H9 (cell line): ENCODE data around the gene DNER. TPM values are rescaled to one million over a fixed set of nuclear protein-coding genes. Genes with fewer than 3 reads are reported as not detected.

ENCODE experiments used
- DNase-seq: peaks from one replicate; pipeline ENCODE4 v3.0.0-alpha.2; 2017
- H2AFZ ChIP-seq: one replicate; pipeline ENCODE4 v1.6.1; 2013; ENCODE audit warnings: mild to moderate bottlenecking, low read length, control low read depth, moderate library complexity
- H2AK5ac ChIP-seq: 2 replicates; pipeline ENCODE4 v1.6.1; 2013; ENCODE audit warnings: low read length, control low read depth, mixed read lengths; ENCODE audit not compliant: insufficient read length
- H2BK120ac ChIP-seq: one replicate; pipeline ENCODE4 v1.6.1; 2013; ENCODE audit warnings: low read depth, mild to moderate bottlenecking, low read length, control low read depth, inconsistent platforms; ENCODE audit not compliant: poor library complexity, severe bottlenecking
- H2BK12ac ChIP-seq: 2 replicates; pipeline ENCODE4 v1.6.1; 2013; ENCODE audit warnings: low read length, control low read depth, mixed read lengths, low read depth; ENCODE audit not compliant: insufficient read length
- H2BK15ac ChIP-seq: 2 replicates; pipeline ENCODE4 v1.6.1; 2013; ENCODE audit warnings: low read depth, low read length, control low read depth
- H2BK20ac ChIP-seq: one replicate; pipeline ENCODE4 v1.6.1; 2013; ENCODE audit warnings: low read depth, mild to moderate bottlenecking, low read length, control low read depth, inconsistent platforms; ENCODE audit not compliant: poor library complexity, severe bottlenecking
- H2BK5ac ChIP-seq: 2 replicates; pipeline ENCODE4 v1.6.1; 2013; ENCODE audit warnings: low read length, control low read depth, mixed read lengths; ENCODE audit not compliant: insufficient read length
- H3K14ac ChIP-seq: 2 replicates; pipeline ENCODE4 v1.6.1; 2013; ENCODE audit warnings: low read length, control low read depth; ENCODE audit not compliant: insufficient read depth
- H3K18ac ChIP-seq: 2 replicates; pipeline ENCODE4 v1.6.1; 2013; ENCODE audit warnings: low read depth, mild to moderate bottlenecking, mixed read lengths, low read length, control low read depth; ENCODE audit not compliant: insufficient read length
- H3K23ac ChIP-seq: 2 replicates; pipeline ENCODE4 v1.6.1; 2013; ENCODE audit warnings: low read length, control low read depth, mixed read lengths, low read depth; ENCODE audit not compliant: insufficient read length
- H3K23me2 ChIP-seq: 2 replicates; pipeline ENCODE4 v1.6.1; 2013; ENCODE audit warnings: low read depth, mild to moderate bottlenecking, mixed read lengths, low read length, control low read depth; ENCODE audit not compliant: insufficient read length, poor library complexity, severe bottlenecking
- H3K27ac ChIP-seq: 2 replicates; pipeline ENCODE4 v1.5.1; 2013; ENCODE audit warnings: low read length, control low read depth, mixed read lengths, low read depth; ENCODE audit not compliant: insufficient read length
- H3K27me3 ChIP-seq: 2 replicates; pipeline ENCODE4 v1.6.1; 2013; ENCODE audit warnings: low read length, control low read depth, inconsistent platforms; ENCODE audit not compliant: insufficient read depth
- H3K4ac ChIP-seq: 2 replicates; pipeline ENCODE4 v1.6.1; 2013; ENCODE audit warnings: low read depth, mild to moderate bottlenecking, control low read depth, inconsistent platforms, low read length, moderate library complexity
- H3K4me1 ChIP-seq: 2 replicates; pipeline ENCODE4 v1.6.1; 2013; ENCODE audit warnings: low read length, control low read depth, inconsistent platforms; ENCODE audit not compliant: insufficient read depth
- H3K4me2 ChIP-seq: 2 replicates; pipeline ENCODE4 v1.6.1; 2013; ENCODE audit warnings: low read length, control low read depth, mixed read lengths; ENCODE audit not compliant: insufficient read length, insufficient read depth
- H3K56ac ChIP-seq: 2 replicates; pipeline ENCODE4 v1.6.1; 2013; ENCODE audit warnings: low read depth, mild to moderate bottlenecking, mixed read lengths, low read length, control low read depth; ENCODE audit not compliant: insufficient read length
- H3K79me1 ChIP-seq: 2 replicates; pipeline ENCODE4 v1.6.1; 2013; ENCODE audit warnings: low read depth, mild to moderate bottlenecking, moderate library complexity, low read length, control low read depth, inconsistent platforms; ENCODE audit not compliant: insufficient read depth, poor library complexity, severe bottlenecking
- H3K79me2 ChIP-seq: 2 replicates; pipeline ENCODE4 v1.6.1; 2013; ENCODE audit warnings: low read length, control low read depth, inconsistent platforms; ENCODE audit not compliant: insufficient read depth
- H3K9ac ChIP-seq: 2 replicates; pipeline ENCODE4 v1.6.1; 2013; ENCODE audit warnings: low read length, control low read depth, mixed read lengths; ENCODE audit not compliant: insufficient read length; ENCODE audit errors: extremely low read depth
- H3K9me3 ChIP-seq: one replicate; pipeline ENCODE4 v1.6.1; 2013; ENCODE audit warnings: low read depth, low read length, inconsistent platforms; ENCODE audit not compliant: control insufficient read depth
- H3T11ph ChIP-seq: one replicate; pipeline ENCODE4 v1.6.1; 2013; ENCODE audit warnings: mild to moderate bottlenecking, low read length, control low read depth, inconsistent platforms
- H4K20me1 ChIP-seq: one replicate; pipeline ENCODE4 v1.6.1; 2013; ENCODE audit not compliant: control insufficient read depth, insufficient read length, insufficient read depth
- H4K5ac ChIP-seq: 2 replicates; pipeline ENCODE4 v1.6.1; 2013; ENCODE audit warnings: low read depth, mild to moderate bottlenecking, mixed read lengths, low read length, control low read depth; ENCODE audit not compliant: insufficient read length
- H4K8ac ChIP-seq: replicated peaks from 2 replicates; pipeline ENCODE4 v1.6.1; 2013; ENCODE audit warnings: low read length, control low read depth, mixed read lengths, low read depth; ENCODE audit not compliant: insufficient read length
- H4K91ac ChIP-seq: 2 replicates; pipeline ENCODE4 v1.6.1; 2013; ENCODE audit warnings: low read depth, mild to moderate bottlenecking, moderate library complexity, mixed read lengths, low read length, control low read depth; ENCODE audit not compliant: insufficient read length
- H3K27ac Mint-ChIP-seq, 3 experiments: 2 replicates in 2 of 3; 3 replicates in 1 of 3; pipeline ENCODE4 v1.8.0; 2020 to 2021; ENCODE audit warnings: mixed read lengths in 3 of 3, mild to moderate bottlenecking in 1 of 3, moderate library complexity in 1 of 3
- H3K27me3 Mint-ChIP-seq: 2 replicates; pipeline ENCODE4 v1.8.0; 2021; ENCODE audit warnings: low read depth, mild to moderate bottlenecking, moderate library complexity, mixed read lengths
- H3K36me3 Mint-ChIP-seq, 3 experiments: 2 replicates in 2 of 3; 3 replicates in 1 of 3; pipeline ENCODE4 v1.8.0; 2020 to 2021; ENCODE audit warnings: low read depth in 3 of 3, mixed read lengths in 3 of 3; ENCODE audit not compliant: insufficient read depth in 1 of 3
- H3K4me1 Mint-ChIP-seq, 2 experiments: 2 replicates each; pipeline ENCODE4 v1.8.0; 2020; ENCODE audit warnings: mixed read lengths in 2 of 2
- H3K4me3 Mint-ChIP-seq, 2 experiments: 2 replicates in 1 of 2; 3 replicates in 1 of 2; pipeline ENCODE4 v1.8.0; 2020 to 2021; ENCODE audit warnings: mild to moderate bottlenecking in 2 of 2, mixed read lengths in 2 of 2, moderate library complexity in 1 of 2
- H3K9me3 Mint-ChIP-seq, 2 experiments: 2 replicates in 1 of 2; 3 replicates in 1 of 2; pipeline ENCODE4 v1.8.0; 2020; ENCODE audit warnings: mild to moderate bottlenecking in 2 of 2, mixed read lengths in 2 of 2, moderate library complexity in 1 of 2
- CTCF ChIP-seq: fragments of 200-600 bp; sonication (generic); conservative IDR thresholded peaks from 3 replicates; pipeline ENCODE4 v1.8.0; 2021; ENCODE audit warnings: antibody characterized with exemption, mild to moderate bottlenecking
- WGBS: extraction: QIAGEN DNeasy Blood & Tissue Kit; methylation state at CpG from one replicate; pipeline ENCODE4 v1.1.7; 2013; ENCODE audit warnings: missing lambda C conversion rate, low lambda C conversion rate, mixed read lengths; ENCODE audit not compliant: insufficient read length; ENCODE audit errors: extremely low coverage; 5-methylcytosine and 5-hydroxymethylcytosine counted together
- total RNA-seq: library from RNA; stranded (reverse); gene quantifications from 2 replicates; pipeline ENCODE4 v1.2.1, GENCODE V29; 2021

Gene DNER
- total RNA-seq, 1 experiment from 2014 or later: 1.0 TPM

DNA sequence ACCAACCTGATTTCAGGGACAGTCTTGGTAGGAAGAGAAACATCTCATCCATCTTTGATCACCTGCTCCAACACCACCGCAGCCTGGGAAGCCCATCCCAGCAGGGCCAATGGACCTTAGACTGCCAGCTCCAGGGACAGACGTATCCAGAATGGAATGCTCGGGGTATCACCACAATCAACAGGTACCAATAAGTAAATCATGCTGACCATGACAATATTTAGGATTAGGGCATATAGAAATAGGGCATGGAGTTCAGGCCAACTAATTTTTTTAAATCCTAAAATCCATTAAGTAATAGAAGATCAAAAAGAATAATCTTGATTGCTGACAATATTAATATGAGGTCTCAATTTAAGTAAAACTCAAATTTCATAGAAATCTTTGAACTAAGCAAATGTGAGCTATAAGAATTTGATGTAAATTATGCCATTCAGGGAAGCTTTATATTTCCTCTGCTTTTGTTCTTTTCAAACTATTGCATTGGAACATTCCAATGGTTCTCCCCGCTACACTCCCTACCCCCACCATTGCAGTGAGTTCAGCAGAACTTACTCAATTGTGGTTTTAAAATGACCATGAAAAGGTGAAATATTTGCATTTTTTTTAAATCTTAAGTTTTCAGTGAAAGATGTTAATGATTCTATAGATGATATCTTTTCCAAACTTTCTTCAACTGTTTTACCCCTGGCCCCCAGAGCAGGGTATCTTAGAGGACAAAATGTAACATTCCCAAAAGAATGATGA lies 138.6 kb downstream of the DNER start:
- H3K27ac Mint-ChIP-seq: no peak overlapping the region
- Histone ChIP-seq H3K23ac (no peak overlapping the region), H2BK12ac (no peak overlapping the region), H3K79me2 (no peaks in the 10 kb centered on the region; the same call in 1 of the 2 replicates), H3K4me1 (no peaks in the 10 kb centered on the region; the same call in 1 of the 2 replicates), H4K20me1 (no peaks in the 10 kb centered on the region), H3K14ac (no peak overlapping the region), H3K9ac (no peak overlapping the region), H3K4ac (no peak overlapping the region), H4K5ac (no peak overlapping the region), H3K4me2 (no peak overlapping the region), H3K79me1 (no peaks in the 10 kb centered on the region), H3K27me3 (no peaks in the 10 kb centered on the region), H2BK120ac (no peak overlapping the region), H3K23me2 (no peaks in the 10 kb centered on the region), H4K8ac (no peak overlapping the region), H2BK20ac (no peak overlapping the region), H3T11ph (no peak overlapping the region), H2AK5ac (no peak overlapping the region), H2BK15ac (no peak overlapping the region), H2BK5ac (no peak overlapping the region), H4K91ac (no peak overlapping the region), H3K56ac (no peak overlapping the region), H3K9me3 (no peaks in the 10 kb centered on the region), H2AFZ (no peak overlapping the region), H3K18ac (no peak overlapping the region), H3K27ac (no peak overlapping the region)
- no peaks in the 10 kb centered on the region for H3K36me3 Mint-ChIP-seq
- no peak for DNase-seq
- H3K4me3 Mint-ChIP-seq: no peak overlapping the region
- H3K4me1 Mint-ChIP-seq: peaks cover 8% of the 10 kb centered on the region in 2 experiments
- whole genome bisulfite sequencing: no CpG with 5 or more reads among the region's 4 CpGs
- TF ChIP-seq CTCF: no peak
- H3K9me3 Mint-ChIP-seq: no peaks in the 10 kb centered on the region
- H3K27me3 Mint-ChIP-seq: no peaks in the 10 kb centered on the region; the same call in 1 of the 2 replicates
